Mesodermal cell (in vitro differentiated cells): ENCODE results near the gene HDDC3.

ENCODE experiments used
- H3K27ac ChIP-seq: 2 replicates; pipeline ENCODE4 v1.7.0; 2013; ENCODE audit warnings: mild to moderate bottlenecking, low read depth, low read length, moderate library complexity; ENCODE audit not compliant: severe bottlenecking
- H3K36me3 ChIP-seq: 2 replicates; pipeline ENCODE4 v1.7.1; 2013; ENCODE audit warnings: mild to moderate bottlenecking, low read length, moderate library complexity; ENCODE audit not compliant: control insufficient read depth, insufficient read depth
- H3K4me1 ChIP-seq: one replicate; pipeline ENCODE4 v1.7.1; 2013; ENCODE audit warnings: mild to moderate bottlenecking, low read length; ENCODE audit not compliant: insufficient read depth, control insufficient read depth, poor library complexity, severe bottlenecking
- H3K4me3 ChIP-seq: 2 replicates; pipeline ENCODE4 v1.7.0; 2013; ENCODE audit warnings: low read length, control low read depth, mild to moderate bottlenecking; ENCODE audit not compliant: insufficient read depth, poor library complexity, severe bottlenecking; ENCODE audit errors: extremely low read depth
- H3K9me3 ChIP-seq: 2 replicates; pipeline ENCODE4 v1.7.1; 2013; ENCODE audit warnings: mild to moderate bottlenecking, low read length, moderate library complexity; ENCODE audit not compliant: control insufficient read depth
- WGBS, 2 experiments: methylation state at CpG; one replicate each; pipeline ENCODE4 v1.1.5; 2013; ENCODE audit warnings: missing lambda C conversion rate in 2 of 2; ENCODE audit not compliant: insufficient coverage in 2 of 2; 5-methylcytosine and 5-hydroxymethylcytosine counted together

HDDC3 gene

DNA sequence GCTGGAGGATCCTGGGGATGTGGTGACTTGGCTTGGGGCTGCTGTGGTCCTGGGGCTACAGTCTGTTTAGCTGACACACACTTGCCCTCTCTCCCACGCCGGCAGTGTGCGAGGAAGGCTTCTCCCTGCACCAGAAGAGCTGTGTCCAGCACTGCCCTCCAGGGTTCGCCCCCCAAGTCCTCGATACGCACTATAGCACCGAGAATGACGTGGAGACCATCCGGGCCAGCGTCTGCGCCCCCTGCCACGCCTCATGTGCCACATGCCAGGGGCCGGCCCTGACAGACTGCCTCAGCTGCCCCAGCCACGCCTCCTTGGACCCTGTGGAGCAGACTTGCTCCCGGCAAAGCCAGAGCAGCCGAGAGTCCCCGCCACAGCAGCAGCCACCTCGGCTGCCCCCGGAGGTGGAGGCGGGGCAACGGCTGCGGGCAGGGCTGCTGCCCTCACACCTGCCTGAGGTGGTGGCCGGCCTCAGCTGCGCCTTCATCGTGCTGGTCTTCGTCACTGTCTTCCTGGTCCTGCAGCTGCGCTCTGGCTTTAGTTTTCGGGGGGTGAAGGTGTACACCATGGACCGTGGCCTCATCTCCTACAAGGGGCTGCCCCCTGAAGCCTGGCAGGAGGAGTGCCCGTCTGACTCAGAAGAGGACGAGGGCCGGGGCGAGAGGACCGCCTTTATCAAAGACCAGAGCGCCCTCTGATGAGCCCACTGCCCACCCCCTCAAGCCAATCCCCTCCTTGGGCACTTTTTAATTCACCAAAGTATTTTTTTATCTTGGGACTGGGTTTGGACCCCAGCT lies 51.0 kb downstream of the HDDC3 start:
- 94 to 96% methylated on average over 33 to 34 of the region's 35 CpGs for WGBS, 2 experiments

DNA sequence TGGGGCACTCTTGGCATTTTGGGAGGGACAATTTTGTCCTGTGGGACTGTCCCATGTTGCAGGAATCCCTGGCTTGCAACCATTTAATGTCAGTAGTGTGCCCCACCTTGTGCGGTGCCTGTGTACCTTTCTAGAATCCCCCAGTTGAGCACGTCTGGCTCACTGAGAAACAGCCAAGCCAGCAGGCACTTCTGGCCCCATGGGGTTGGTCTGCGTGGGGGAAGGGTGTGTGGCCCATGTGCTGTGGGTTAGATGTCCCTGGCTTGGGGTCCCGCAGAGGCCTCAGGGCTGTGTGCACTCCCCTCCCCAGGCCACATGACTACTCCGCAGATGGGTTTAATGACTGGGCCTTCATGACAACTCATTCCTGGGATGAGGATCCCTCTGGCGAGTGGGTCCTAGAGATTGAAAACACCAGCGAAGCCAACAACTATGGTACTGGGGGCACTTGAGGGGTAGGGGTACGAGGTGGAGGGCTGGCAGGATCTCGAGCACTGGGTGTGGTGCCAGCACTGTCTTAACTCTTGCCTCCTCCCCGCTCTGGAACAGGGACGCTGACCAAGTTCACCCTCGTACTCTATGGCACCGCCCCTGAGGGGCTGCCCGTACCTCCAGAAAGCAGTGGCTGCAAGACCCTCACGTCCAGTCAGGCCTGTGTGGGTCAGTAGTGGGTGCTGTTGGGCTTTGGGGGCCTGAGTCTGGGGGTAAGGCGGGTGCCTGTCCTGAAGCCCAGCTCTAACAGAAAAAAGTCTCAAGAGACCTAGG lies 51.8 kb downstream of the HDDC3 start:
- Histone ChIP-seq H3K4me3 (no peak overlapping the region), H3K4me1 (peaks cover 19% of the 10 kb centered on the region), H3K9me3 (no peaks in the 10 kb centered on the region), H3K36me3 (peaks cover 68% of the 10 kb centered on the region), H3K27ac (peak overlapping the region; percentile 23)
- WGBS, 2 experiments = 92 to 94% methylated on average over 13 of the region's 16 CpGs

More for the DNA sequence above, 51.0 kb downstream of the HDDC3 start:
- Histone ChIP-seq H3K4me3 (no peak overlapping the region), H3K36me3 (peaks cover 60% of the 10 kb centered on the region), H3K4me1 (peaks cover 21% of the 10 kb centered on the region), H3K27ac (no peak overlapping the region), H3K9me3 (no peaks in the 10 kb centered on the region)
